GM13976 (cell line): ENCODE data around the gene HERC4.
"Not testable (repeated sequence)": the region's sequence is repeated elsewhere in the genome, so short reads cannot be mapped to it uniquely, and the experiment has no call there.

Source experiments
- DNase-seq: peaks from one replicate; pipeline ENCODE4 v3.0.0; 2012; ENCODE audit warnings: low spot score
- CTCF ChIP-seq: IDR thresholded peaks from 2 replicates; pipeline ENCODE4 v1.5.1; 2012; ENCODE audit warnings: borderline replicate concordance, mild to moderate bottlenecking; ENCODE audit not compliant: insufficient read depth; ENCODE audit errors: extremely low read depth, missing control alignments, control extremely low read depth
- in situ Hi-C: fragments of 300-500 bp; cut with MboI; formaldehyde crosslinking; loops from one replicate; pipeline ENCODE4 v1.12.0; 2022; ENCODE audit warnings: low sequenced_read_pairs, mixed read lengths, inconsistent platforms; ENCODE audit not compliant: unreplicated experiment

The HERC4 gene

GRCh38 chr10:68043030-68043429 lies 32.1 kb downstream of the HERC4 start:
- in situ Hi-C loops: no loop called here
- TF ChIP-seq CTCF: no peak
- DNase-seq: peak; percentile 25

GRCh38 chr10:68032113-68032512 lies 43.0 kb downstream of the HERC4 start:
- DNase-seq: no peak
- in situ Hi-C loops: no loop called here
- no peak for TF ChIP-seq CTCF

- no peak for TF ChIP-seq CTCF
- in situ Hi-C loops: no loop called here
- no peak for DNase-seq
These were observed 47.7 kb downstream of the HERC4 start for GRCh38 chr10:68027429-68027828.

GRCh38 chr10:68023292-68023691 lies 51.8 kb downstream of the HERC4 start:
- DNase-seq: no peak
- in situ Hi-C loops: no loop called here

DNA sequence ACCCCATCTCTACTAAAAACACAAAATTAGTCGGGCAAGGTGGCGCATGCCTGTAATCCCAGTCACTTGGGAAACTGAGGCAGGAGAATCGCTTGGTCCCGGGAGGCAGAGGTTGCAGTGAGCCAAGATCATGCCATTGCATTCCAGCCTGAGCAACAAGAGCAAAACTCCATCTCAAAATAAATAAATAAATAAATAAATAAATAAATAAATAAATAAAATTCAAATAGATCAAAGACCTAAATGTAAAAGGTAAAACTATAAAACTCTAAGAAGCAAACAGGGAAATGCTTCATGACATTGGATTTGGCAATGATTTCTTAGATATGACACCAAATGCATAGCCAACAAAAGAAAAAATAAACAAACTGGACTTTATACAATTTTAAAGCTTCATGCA lies 52.8 kb downstream of the HERC4 start:
- DNase-seq, in situ Hi-C loops: not testable (repeated sequence)

More at GRCh38 chr10:68023292-68023691, 51.8 kb downstream of the HERC4 start:
- TF ChIP-seq CTCF: no peak

GRCh38 chr10:68016519-68016918 lies 58.6 kb downstream of the HERC4 start:
- in situ Hi-C loops, DNase-seq: not testable (repeated sequence)

GRCh38 chr10:68010426-68010940 lies 64.6 kb downstream of the HERC4 start:
- no peak for DNase-seq
- in situ Hi-C loops: no loop called here
- no peak for TF ChIP-seq CTCF

DNA sequence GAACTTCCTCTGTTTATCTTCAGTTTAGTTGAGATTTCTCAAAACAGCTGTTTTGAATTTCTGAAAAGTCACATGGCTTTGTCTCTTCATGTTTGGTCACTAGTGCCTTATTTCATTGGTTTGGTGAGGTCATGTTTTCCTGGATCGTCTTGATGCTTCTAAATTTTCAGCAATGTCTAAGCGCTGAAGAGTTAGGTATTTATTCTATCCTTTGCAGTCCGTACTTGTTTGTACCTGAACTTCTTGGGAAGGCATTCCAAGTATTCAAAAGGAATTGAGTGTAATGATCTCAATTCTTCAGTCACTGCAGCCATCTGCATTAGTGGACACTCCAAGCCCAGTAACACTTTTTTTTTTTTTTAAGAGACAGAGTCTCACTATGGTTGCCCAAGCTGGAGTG lies 67.7 kb downstream of the HERC4 start:
- in situ Hi-C loops: no loop called here
- no peak for TF ChIP-seq CTCF
- DNase-seq: no peak
